Astrocyte (in vitro differentiated cells and primary cell): ENCODE results near the gene PTOV1.

Source experiments
- CTCF ChIP-seq: IDR thresholded peaks from 2 replicates; pipeline ENCODE4 v1.5.1; 2011; ENCODE audit warnings: low read depth, mild to moderate bottlenecking, inconsistent platforms, low read length, moderate library complexity; ENCODE audit not compliant: insufficient read depth
- EZH2 ChIP-seq: IDR thresholded peaks from 2 replicates; pipeline ENCODE4 v1.6.1; 2012; ENCODE audit warnings: mild to moderate bottlenecking, low read length, inconsistent platforms; ENCODE audit not compliant: insufficient read depth

GRCh38 chr19:49851456-49852259 is 699 bp downstream of the PTOV1 start:
- TF ChIP-seq CTCF, result no peak
- no peak for TF ChIP-seq EZH2
